ENCODE measurements around the gene CEP112.

Gene CEP112

GRCh38 chr17:65913326-65913850 is 278.5 kb downstream of the CEP112 start:
- TF ChIP-seq CTCF (conservative IDR thresholded peaks at IDR 0.05; ENCODE audit: low read depth) = no peak
- POLR2A ChIA-PET (ENCODE audit: low non-redundant PET) = no interaction called here
- CTCF ChIA-PET = no interaction called here
- no peak for DNase-seq (ENCODE audit: low spot score)
- H3K27ac ChIP-seq = no peak overlapping the region

GRCh38 chr17:65910836-65911235 is 281.1 kb downstream of the CEP112 start:
- ChIA-PET CTCF (no interaction called here), POLR2A (ENCODE audit: low non-redundant PET) (no interaction called here)
- no peak for TF ChIP-seq CTCF (conservative IDR thresholded peaks at IDR 0.05; ENCODE audit: low read depth)

GRCh38 chr17:65902831-65903522 is 289.0 kb downstream of the CEP112 start:
- ChIA-PET CTCF (interaction anchor here (0.7 kb wide), 1 partner anchor 60 kb away, joined by 3 read pairs; no protein-coding TSS in a partner anchor), POLR2A (ENCODE audit: low non-redundant PET) (no interaction called here)
- no peak for TF ChIP-seq CTCF (conservative IDR thresholded peaks at IDR 0.05; ENCODE audit: low read depth)
- no peak for DNase-seq (ENCODE audit: low spot score)
- no peak overlapping the region for H3K27ac ChIP-seq

More at GRCh38 chr17:65910836-65911235, 281.1 kb downstream of the CEP112 start:
- H3K27ac ChIP-seq = no peak overlapping the region
- DNase-seq (ENCODE audit: low spot score) = no peak

- TF ChIP-seq CTCF (conservative IDR thresholded peaks at IDR 0.05; ENCODE audit: low read depth) = no peak
- POLR2A ChIA-PET (ENCODE audit: low non-redundant PET) = no interaction called here
- no peak overlapping the region for H3K27ac ChIP-seq
- no peak for DNase-seq (ENCODE audit: low spot score)
- CTCF ChIA-PET = interaction anchor here (0.7 kb wide), 1 partner anchor 59 kb away, joined by 3 read pairs; no protein-coding TSS in a partner anchor
Measured at GRCh38 chr17:65902155-65902554, 289.8 kb downstream of the CEP112 start.

- ChIA-PET CTCF (no interaction called here), POLR2A (ENCODE audit: low non-redundant PET) (no interaction called here)
- no peak for DNase-seq (ENCODE audit: low spot score)
- H3K27ac ChIP-seq = no peak overlapping the region
- TF ChIP-seq CTCF (conservative IDR thresholded peaks at IDR 0.05; ENCODE audit: low read depth) = no peak
Measured at GRCh38 chr17:65901394-65901793, 290.5 kb downstream of the CEP112 start.

GRCh38 chr17:65900216-65900615 is 291.7 kb downstream of the CEP112 start:
- POLR2A ChIA-PET (ENCODE audit: low non-redundant PET) = no interaction called here
- no peak for DNase-seq (ENCODE audit: low spot score)
- no peak overlapping the region for H3K27ac ChIP-seq
- CTCF ChIA-PET = no interaction called here
- TF ChIP-seq CTCF (conservative IDR thresholded peaks at IDR 0.05; ENCODE audit: low read depth) = no peak
